HK-2 (cell line): ENCODE measurements around the gene CKS2.

ENCODE experiments used
- DNase-seq: peaks from one replicate; pipeline ENCODE4 v3.0.0-alpha.2; 2018; ENCODE audit not compliant: unreplicated experiment

The CKS2 gene

DNA sequence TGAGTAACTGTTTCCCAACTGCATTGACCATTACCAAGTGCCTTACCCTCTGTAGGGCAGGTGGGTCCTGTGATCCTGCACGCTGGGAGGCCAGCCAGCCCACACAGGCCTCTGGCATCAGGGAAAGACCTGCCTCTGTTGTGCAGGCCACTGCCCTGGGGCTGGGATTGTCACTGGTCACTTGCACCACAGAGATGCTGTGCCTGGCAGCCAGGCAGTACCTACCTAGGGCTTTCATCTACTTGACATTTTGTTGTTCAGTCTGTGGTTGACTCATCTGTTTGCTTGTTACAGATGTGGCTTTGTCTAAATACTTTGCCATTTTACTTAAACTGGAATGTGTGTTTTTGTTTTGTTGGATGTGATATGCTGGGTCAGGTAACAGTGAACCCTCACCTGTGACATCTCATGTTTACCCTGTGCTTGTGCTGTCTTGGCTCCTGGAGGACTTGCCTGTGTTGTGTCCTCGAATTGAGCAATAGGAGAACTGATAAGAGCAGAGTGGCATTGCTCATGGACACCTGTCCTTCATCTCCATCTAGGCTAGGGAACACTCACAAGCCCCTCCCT is 40.1 kb downstream of the CKS2 start:
- DNase-seq, result no peak

DNA sequence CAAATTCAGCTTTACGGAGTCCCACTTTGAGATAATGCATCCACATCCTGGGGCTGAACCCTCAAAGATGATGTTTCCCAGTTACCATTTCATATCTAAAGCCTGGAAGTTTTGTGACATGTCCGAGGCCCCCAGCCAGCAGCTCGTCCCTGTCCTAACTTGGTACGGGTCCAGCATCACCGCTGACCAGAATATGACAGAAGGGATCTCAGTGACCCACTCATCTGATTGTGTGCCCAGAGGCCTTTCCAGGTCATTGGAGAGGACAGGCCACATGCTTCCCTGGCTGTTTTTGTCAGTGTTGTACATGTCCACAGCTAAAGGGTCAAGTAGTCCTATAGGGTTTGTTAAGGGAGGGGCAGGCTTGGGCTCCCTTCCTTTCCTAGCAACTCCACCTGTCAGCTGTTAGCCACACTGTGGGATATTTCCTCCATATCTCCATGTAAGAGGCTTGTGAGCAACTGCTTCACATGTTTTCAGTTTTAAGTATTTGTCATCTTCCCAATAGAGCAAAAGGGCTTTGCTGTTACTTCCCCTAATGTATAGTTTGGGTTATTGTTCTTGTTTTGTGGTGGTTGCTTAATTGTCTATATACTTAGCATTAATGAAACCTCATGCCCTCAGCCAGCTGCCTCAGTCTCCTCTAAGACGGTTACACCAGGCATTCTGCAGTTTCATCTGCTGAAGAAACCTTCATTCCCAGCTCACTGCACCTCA is 40.7 kb downstream of the CKS2 start:
- DNase-seq, result no peak

GRCh38 chr9:89352451-89352850 is 41.5 kb downstream of the CKS2 start:
- no peak for DNase-seq

DNA sequence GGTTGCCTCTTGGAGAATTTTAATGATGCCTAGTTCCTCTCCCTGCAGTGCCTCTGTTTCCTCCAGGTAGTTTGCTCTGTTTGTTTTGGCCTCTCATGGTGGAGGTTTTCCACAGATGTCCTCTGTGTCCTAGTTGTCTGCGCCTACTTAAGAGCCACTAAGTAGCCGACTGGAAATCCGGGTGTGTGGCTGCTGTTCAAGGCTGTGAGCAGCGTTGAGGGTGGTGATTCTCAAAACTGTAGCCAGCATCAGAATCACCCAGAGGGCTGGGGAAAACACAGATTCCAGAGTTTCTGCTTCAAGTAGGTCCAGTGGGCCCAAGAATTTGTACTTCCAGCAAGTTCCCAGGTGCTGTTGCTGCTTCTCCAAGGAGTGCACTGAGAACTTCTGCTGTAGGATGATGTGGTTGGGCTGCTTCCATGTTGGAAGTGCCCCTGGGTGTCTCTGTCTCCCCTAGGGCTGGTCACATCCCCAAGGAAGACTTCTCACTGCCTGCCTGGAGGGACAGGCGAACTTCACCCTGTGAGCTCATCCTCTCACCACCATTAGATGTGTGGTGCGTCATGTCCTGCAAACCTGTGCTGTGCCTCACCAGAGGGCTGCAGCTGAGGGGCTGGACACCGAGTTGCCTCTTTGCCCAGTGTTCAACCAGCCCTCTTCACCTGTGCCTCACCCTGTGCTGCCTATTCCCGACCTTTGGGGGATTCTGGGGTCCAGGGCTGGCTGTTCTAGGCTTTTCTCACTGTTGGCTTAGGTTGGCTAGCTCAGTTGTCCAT is 42.1 kb downstream of the CKS2 start:
- no peak for DNase-seq

GRCh38 chr9:89353989-89354388 is 43.0 kb downstream of the CKS2 start:
- no peak for DNase-seq

GRCh38 chr9:89354471-89354870 is 43.5 kb downstream of the CKS2 start:
- DNase-seq, result no peak

- DNase-seq, result no peak
Measured at GRCh38 chr9:89356782-89357181, 45.8 kb downstream of the CKS2 start.

- no peak for DNase-seq
Measured at GRCh38 chr9:89357331-89358197, 46.6 kb downstream of the CKS2 start.

DNA sequence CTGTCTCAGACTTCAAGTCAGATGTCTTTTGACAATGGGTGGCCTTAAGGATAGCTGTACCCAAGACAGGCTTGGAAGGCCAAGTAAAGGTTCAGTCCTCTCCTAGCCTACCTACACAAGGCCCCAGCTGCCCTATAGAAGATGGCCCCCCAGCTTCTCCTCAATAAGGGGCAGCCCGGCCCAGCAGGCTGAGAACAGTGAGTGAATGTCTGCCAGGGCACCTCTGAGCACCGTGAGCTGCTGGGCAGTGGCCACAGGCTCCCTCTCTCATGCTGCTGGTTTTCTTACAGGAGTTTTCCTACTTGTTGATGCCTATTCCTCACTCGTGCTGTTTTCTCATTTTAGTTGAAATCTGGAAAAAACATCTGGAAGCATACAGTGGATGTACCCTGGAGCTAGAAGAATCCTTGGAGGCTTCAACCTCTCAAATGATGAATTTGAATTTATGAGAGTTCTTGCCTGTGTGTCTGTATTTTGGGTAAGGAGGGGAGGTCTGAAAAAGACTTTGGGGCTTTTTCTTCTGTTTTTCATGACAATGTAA is 47.5 kb downstream of the CKS2 start:
- no peak for DNase-seq

DNA sequence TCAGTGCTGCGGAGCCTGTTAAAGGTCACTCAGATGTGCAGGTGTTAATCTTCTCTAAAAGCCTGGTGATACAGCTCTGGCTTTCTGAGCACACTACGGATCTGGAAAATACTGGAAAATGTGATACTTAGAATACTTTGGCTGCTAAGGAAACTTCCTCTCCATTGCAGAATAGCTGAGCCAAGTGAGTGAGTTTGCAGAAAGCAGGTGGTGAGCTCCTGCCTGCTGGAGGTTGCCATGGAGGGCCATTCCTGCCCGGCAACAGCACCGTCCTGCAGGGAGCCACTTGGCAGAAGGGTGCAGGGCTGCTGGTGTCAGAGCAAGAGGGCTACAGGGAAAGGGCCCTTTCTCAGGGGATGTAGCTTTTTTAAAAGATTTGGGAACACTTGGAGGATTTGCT is 48.0 kb downstream of the CKS2 start:
- no peak for DNase-seq

- no peak for DNase-seq
Measured at GRCh38 chr9:89359751-89360261, 48.8 kb downstream of the CKS2 start.

DNA sequence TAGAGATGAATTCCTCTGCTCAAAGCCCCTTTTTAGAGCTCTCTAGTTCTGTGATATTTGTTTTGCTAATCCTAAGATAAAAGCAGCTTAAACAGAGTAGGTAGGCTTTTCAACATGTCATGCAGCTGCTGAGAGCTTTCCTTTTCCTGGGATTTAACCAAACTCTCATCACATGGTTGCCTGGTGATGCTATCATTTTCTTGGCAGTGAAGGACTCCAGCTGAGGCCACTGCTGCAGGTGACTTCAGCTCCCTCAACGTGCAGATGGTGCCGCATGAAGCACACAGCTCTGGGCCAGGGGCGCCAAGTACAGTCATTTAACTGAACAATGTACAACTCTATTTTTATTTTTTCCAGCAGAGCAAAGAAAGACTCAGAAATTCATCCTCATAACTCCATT is 49.5 kb downstream of the CKS2 start:
- no peak for DNase-seq

- no peak for DNase-seq
Measured at GRCh38 chr9:89361031-89361430, 50.0 kb downstream of the CKS2 start.

DNA sequence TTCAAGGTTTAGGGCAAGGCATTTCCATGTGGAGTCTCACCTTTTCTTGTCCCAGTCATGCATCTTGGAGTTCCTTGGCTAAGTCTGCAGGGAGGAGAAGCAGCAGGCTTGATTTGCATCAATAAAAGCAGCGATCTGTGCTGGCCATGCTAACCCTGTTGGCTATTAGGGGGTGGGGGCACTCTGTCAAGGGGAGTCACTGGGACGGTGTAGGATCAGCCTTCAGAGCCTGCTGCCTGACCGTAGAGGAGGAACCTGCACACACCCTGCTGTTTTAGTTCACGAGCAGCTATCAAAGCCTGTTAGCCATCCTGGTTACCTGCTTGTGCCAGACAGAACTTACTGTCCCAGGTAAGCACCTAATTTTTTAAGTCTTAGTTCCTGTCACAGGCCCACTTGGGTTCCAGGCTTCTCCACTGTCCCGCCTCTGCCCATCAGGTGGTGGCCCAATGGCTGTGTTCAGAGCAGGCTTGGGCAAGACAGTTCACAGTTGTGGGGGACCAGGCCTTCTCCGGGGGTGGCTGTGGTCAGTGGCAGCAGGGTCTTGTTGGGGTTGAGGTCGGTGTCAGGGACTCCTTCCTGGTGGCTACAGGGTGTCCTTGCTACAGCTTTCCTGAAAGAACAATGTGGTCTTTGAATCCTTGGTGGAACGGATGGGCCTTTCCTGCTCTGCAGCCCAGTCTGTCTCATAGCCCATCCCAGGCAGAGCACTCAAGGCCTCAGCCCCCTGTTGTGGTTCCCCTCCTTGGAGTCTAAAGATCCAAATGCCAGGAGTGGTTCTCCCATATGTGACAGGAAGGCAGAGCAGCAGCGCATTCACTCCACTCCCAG is 51.0 kb downstream of the CKS2 start:
- no peak for DNase-seq

DNA sequence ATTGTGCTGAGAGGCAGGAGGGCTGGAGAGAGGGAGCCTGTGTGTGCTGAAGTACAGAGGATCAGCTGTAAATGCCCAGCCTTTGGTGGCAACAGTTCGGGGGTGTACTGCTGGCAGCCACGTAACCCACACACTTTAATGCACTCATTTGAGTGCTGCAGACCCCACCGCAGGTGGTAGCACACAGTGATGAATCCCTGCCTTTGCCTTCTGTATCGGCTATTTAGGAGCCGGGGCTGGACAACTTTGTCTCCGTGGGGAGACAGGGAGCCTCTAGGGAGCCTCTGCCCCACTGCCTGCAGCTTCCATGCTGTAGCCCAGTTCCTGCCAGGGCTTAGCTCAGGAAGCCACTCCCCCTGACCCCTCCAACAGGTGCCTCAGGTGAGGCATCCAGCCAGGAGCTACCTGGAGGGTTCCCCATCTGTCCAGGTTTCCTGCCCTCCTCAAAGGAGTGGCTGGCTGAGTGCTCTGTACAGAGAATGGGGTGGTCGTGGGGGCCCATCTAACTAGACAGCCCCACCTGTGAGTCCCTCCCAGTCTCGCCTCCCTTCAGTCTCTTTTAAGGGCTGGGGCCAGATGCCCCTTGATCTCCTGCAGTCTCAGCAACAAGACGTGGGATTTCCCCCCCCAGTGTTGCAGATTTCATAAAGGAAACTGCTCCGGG is 51.8 kb downstream of the CKS2 start:
- DNase-seq, result no peak

DNA sequence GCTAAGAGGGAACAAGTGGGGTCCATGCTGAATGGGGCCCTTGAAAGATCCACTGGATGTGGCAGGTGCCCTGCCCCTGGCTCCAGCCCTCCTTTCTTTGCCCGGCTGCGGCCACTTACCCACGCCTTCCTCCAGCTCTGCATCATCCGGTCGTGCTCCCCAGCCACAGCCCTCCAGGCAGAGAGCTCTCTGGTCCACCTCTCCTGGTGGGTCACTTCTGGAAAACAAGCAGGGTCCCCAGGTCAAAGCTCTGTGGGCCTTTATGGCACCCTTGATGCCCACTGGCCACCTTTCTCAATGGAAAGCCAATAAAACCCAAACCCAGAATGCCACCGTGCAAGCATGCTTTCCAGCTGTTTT is 52.3 kb downstream of the CKS2 start:
- no peak for DNase-seq

GRCh38 chr9:89363921-89364665 is 53.1 kb downstream of the CKS2 start:
- no peak for DNase-seq

GRCh38 chr9:89364666-89365531 is 53.9 kb downstream of the CKS2 start:
- no peak for DNase-seq

DNA sequence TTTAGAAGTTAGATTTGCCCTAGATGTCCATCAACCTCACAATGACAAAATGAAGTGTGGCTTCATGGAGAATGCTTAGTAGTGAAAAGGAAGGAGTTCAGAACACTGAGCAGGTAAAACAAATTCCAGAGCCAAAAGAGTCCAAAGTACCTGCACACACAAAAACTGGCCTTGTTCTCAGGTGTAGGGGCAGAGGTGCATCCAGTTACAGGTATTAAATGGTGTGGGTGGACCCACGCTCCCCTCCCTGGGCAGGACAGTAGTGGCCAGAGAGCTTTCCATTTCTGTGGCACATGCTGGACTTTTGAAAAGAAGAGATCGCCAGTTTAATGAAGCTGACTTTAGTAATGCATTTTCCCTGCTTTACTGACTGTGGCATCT is 54.5 kb downstream of the CKS2 start:
- no peak for DNase-seq
